ENCODE data around the gene RAB39A.
A peak's percentile ranks its signal among the peaks of the same experiment; 100 is the strongest.
"Not testable (repeated sequence)": the region's sequence is repeated elsewhere in the genome, so short reads cannot be mapped to it uniquely, and the experiment has no call there.

The RAB39A gene

GRCh38 chr11:107928046-107928766 is at the start of gene RAB39A:
RAB39A (plus strand) TSS chr11:107928448; CDS start chr11:107928569, 121 bp downstream.
- DNase-seq: peak; percentile 92

GRCh38 chr11:107881471-107881870 is 46.8 kb upstream of the RAB39A start:
- DNase-seq: not testable (repeated sequence)

GRCh38 chr11:107882095-107882820 is 46.0 kb upstream of the RAB39A start:
- no peak for DNase-seq

- no peak for DNase-seq
These were observed 30.0 kb upstream of the RAB39A start for GRCh38 chr11:107898270-107898669.

GRCh38 chr11:107908211-107908610 is 20.0 kb upstream of the RAB39A start:
- DNase-seq: no peak

- DNase-seq: not testable (repeated sequence)
These were observed 15.8 kb upstream of the RAB39A start for GRCh38 chr11:107912415-107912814.

GRCh38 chr11:107915229-107915628 is 13.0 kb upstream of the RAB39A start:
- no peak for DNase-seq

- DNase-seq: no peak
These were observed 11.5 kb upstream of the RAB39A start for GRCh38 chr11:107916671-107917241.

- no peak for DNase-seq
These were observed 6.3 kb upstream of the RAB39A start for GRCh38 chr11:107921997-107922396.

GRCh38 chr11:107923519-107923918 is 4.7 kb upstream of the RAB39A start:
- DNase-seq: not testable (repeated sequence)

GRCh38 chr11:107924306-107924705 is 3.9 kb upstream of the RAB39A start:
- DNase-seq: no peak

- DNase-seq: no peak
These were observed 689 bp upstream of the RAB39A start for GRCh38 chr11:107927559-107927958.

- no peak for DNase-seq
These were observed 689 bp downstream of the RAB39A start for GRCh38 chr11:107928767-107929507.

- no peak for DNase-seq
These were observed 1.5 kb downstream of the RAB39A start for GRCh38 chr11:107929611-107930200.

GRCh38 chr11:107931206-107931605 is 3.0 kb downstream of the RAB39A start:
- DNase-seq: no peak

GRCh38 chr11:107947904-107948303 is 19.7 kb downstream of the RAB39A start:
- DNase-seq: no peak

GRCh38 chr11:107948328-107948727 is 20.1 kb downstream of the RAB39A start:
- DNase-seq: not testable (repeated sequence)

- no peak for DNase-seq
These were observed 22.9 kb downstream of the RAB39A start for GRCh38 chr11:107951155-107951554.

- DNase-seq: no peak
These were observed 25.2 kb downstream of the RAB39A start for GRCh38 chr11:107953446-107953845.

GRCh38 chr11:107956543-107956942 is 28.3 kb downstream of the RAB39A start:
- no peak for DNase-seq

- no peak for DNase-seq
These were observed 28.9 kb downstream of the RAB39A start for GRCh38 chr11:107957109-107957588.

- DNase-seq: no peak
These were observed 33.2 kb downstream of the RAB39A start for GRCh38 chr11:107961480-107961879.

GRCh38 chr11:107962181-107962580 is 33.9 kb downstream of the RAB39A start:
- no peak for DNase-seq

All from NCI-H187 treated with DMSO at 0.1 percent for 48 hours (cell line).